Neural progenitor cell (in vitro differentiated cells): Measurements from ENCODE around the gene TGFB1I1. TPM values are rescaled to one million over a fixed set of nuclear protein-coding genes. Genes with fewer than 3 reads are reported as not detected.
"Not testable (repeated sequence)": the region's sequence is repeated elsewhere in the genome, so short reads cannot be mapped to it uniquely, and the experiment has no call there.

Source experiments
- DNase-seq: peaks from one replicate; pipeline ENCODE4 v3.0.0-alpha.2; 2016; ENCODE audit warnings: low spot score
- H2AFZ ChIP-seq: fragments of 200-600 bp; sonication (generic); replicated peaks from 2 replicates; pipeline ENCODE4 v1.6.1; 2016; ENCODE audit warnings: antibody characterized with exemption
- H3F3A ChIP-seq: fragments of 200-600 bp; sonication (generic); 2 replicates; pipeline ENCODE4 v1.6.1; 2016; ENCODE audit warnings: antibody characterized with exemption, low read depth
- H3K27ac ChIP-seq: fragments of 200-600 bp; sonication (generic); 2 replicates; pipeline ENCODE4 v1.5.1; 2016; ENCODE audit warnings: mild to moderate bottlenecking
- H3K27me3 ChIP-seq: fragments of 200-600 bp; sonication (generic); 2 replicates; pipeline ENCODE4 v1.6.1; 2016; ENCODE audit warnings: mild to moderate bottlenecking, moderate library complexity
- H3K36me3 ChIP-seq: fragments of 200-600 bp; sonication (generic); 2 replicates; pipeline ENCODE4 v1.5.1; 2016
- H3K4me1 ChIP-seq: fragments of 200-600 bp; sonication (generic); 2 replicates; pipeline ENCODE4 v1.6.1; 2016; ENCODE audit warnings: mixed run types
- H3K4me2 ChIP-seq: fragments of 200-600 bp; sonication (generic); 2 replicates; pipeline ENCODE4 v1.6.1; 2016
- H3K4me3 ChIP-seq: fragments of 200-600 bp; sonication (generic); 2 replicates; pipeline ENCODE4 v1.5.1; 2016
- H3K79me2 ChIP-seq: fragments of 200-600 bp; sonication (generic); 2 replicates; pipeline ENCODE4 v1.6.1; 2016; ENCODE audit warnings: low read depth
- H3K9ac ChIP-seq: fragments of 200-600 bp; sonication (generic); 2 replicates; pipeline ENCODE4 v1.6.1; 2016
- H3K9me3 ChIP-seq: fragments of 200-600 bp; sonication (generic); 2 replicates; pipeline ENCODE4 v1.5.1; 2016; ENCODE audit warnings: low read depth
- H4K20me1 ChIP-seq: fragments of 200-600 bp; sonication (generic); 2 replicates; pipeline ENCODE4 v1.6.1; 2016; ENCODE audit warnings: low read depth
- H3K27ac Mint-ChIP-seq: 3 replicates; pipeline ENCODE4 v1.8.0; 2021; ENCODE audit warnings: mixed read lengths
- H3K27me3 Mint-ChIP-seq: 2 replicates; pipeline ENCODE4 v1.8.0; 2022; ENCODE audit warnings: low read depth, mild to moderate bottlenecking, inconsistent platforms, moderate library complexity, mixed read lengths; ENCODE audit not compliant: insufficient read depth
- H3K36me3 Mint-ChIP-seq: 3 replicates; pipeline ENCODE4 v1.8.0; 2021; ENCODE audit warnings: mixed read lengths
- H3K4me1 Mint-ChIP-seq: 3 replicates; pipeline ENCODE4 v1.8.0; 2021; ENCODE audit warnings: mixed read lengths
- H3K4me3 Mint-ChIP-seq: 3 replicates; pipeline ENCODE4 v1.8.0; 2021; ENCODE audit warnings: mild to moderate bottlenecking, moderate library complexity, mixed read lengths
- H3K9me3 Mint-ChIP-seq: 3 replicates; pipeline ENCODE4 v1.8.0; 2020; ENCODE audit warnings: mixed read lengths
- CTCF ChIP-seq: fragments of 200-600 bp; sonication (generic); IDR thresholded peaks from 2 replicates; pipeline ENCODE4 v1.5.1; 2017; ENCODE audit warnings: antibody characterized with exemption, mild to moderate bottlenecking
- EZH2 ChIP-seq: fragments of 200-600 bp; sonication (generic); IDR thresholded peaks from 2 replicates; pipeline ENCODE4 v1.6.1; 2017; ENCODE audit warnings: antibody characterized with exemption, mild to moderate bottlenecking, moderate library complexity
- EZH2phosphoT487 ChIP-seq: fragments of 200-600 bp; sonication (generic); IDR thresholded peaks from 2 replicates; pipeline ENCODE4 v1.6.1; 2017; ENCODE audit warnings: antibody characterized with exemption
- total RNA-seq: library from RNA; depleted of rRNA; stranded (reverse); fragments of >200 nt; gene quantifications from 2 replicates; pipeline ENCODE4 v1.2.3, GENCODE V29; 2015; ENCODE audit warnings: low replicate concordance

TGFB1I1 gene
- total RNA-seq, 1 donor from 2014 or later: not detected

GRCh38 chr16:31483081-31483480 is 11.1 kb downstream of the TGFB1I1 start, which contains the start of gene SLC5A2:
Gene SLC5A2 (plus strand): TSS chr16:31483123. CDS start chr16:31483137, 14 bp downstream.
- H3K4me1 ChIP-seq: peaks cover 2% of the 10 kb centered on the region
- TF ChIP-seq EZH2 (no peak), CTCF (no peak), EZH2phosphoT487 (no peak)
- no peak within 1 kb of the TSS for H3K4me3 ChIP-seq
- H2AFZ ChIP-seq: no peak within 1 kb of the TSS
- peaks cover under 1% of the 10 kb centered on the region for H3F3A ChIP-seq
- Mint-ChIP-seq H3K9me3 (no peaks in the 10 kb centered on the region), H3K27ac (no peak within 1 kb of the TSS), H3K27me3 (peaks cover 47% of the 10 kb centered on the region), H3K4me1 (peaks cover 1% of the 10 kb centered on the region), H3K36me3 (no peaks in the 10 kb centered on the region), H3K4me3 (no peak within 1 kb of the TSS)
- no peak within 1 kb of the TSS for H3K27ac ChIP-seq
- no peak within 1 kb of the TSS for H3K9ac ChIP-seq
- H3K9me3 ChIP-seq: no peaks in the 10 kb centered on the region
- peaks cover 100% of the 10 kb centered on the region for H3K27me3 ChIP-seq
- no peaks in the 10 kb centered on the region for H3K36me3 ChIP-seq
- no peaks in the 10 kb centered on the region for H3K79me2 ChIP-seq
- H3K4me2 ChIP-seq: no peak within 1 kb of the TSS
- DNase-seq: no peak
- H4K20me1 ChIP-seq: peaks cover 7% of the 10 kb centered on the region

DNA sequence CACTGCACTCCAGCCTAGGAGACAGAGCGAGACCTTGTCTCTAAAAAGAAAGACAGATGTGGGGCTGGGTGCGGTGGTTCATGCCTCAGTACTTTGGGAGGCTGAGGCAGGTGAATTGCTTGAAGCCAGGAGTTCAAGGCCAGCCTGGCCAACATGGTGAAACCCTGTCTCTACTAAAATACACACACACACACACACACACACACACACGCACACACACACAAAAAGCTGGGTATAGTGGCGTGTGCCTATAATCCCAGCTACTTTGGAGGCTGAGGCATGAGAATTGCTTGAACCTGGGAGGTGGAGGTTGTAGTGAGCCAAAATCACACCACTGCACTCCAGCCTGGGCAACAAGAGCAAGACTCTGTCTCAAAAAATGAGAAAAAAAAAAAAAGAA is 12.1 kb downstream of the TGFB1I1 start:
- H3F3A ChIP-seq, H3K9me3 Mint-ChIP-seq, H3K27ac ChIP-seq, H3K4me3 ChIP-seq, H3K27ac Mint-ChIP-seq, H3K79me2 ChIP-seq, H3K4me1 ChIP-seq, H3K4me1 Mint-ChIP-seq, H3K36me3 Mint-ChIP-seq, H3K4me2 ChIP-seq, H3K9me3 ChIP-seq, H3K9ac ChIP-seq, H3K36me3 ChIP-seq, H2AFZ ChIP-seq, H3K4me3 Mint-ChIP-seq, DNase-seq: not testable (repeated sequence)
- H4K20me1 ChIP-seq: peaks cover 16% of the 10 kb centered on the region
- H3K27me3 ChIP-seq: peaks cover 100% of the 10 kb centered on the region
- peaks cover 43% of the 10 kb centered on the region for H3K27me3 Mint-ChIP-seq

GRCh38 chr16:31484491-31485171 is 12.7 kb downstream of the TGFB1I1 start:
- Histone ChIP-seq H3K36me3 (no peaks in the 10 kb centered on the region), H4K20me1 (peaks cover 21% of the 10 kb centered on the region), H3K4me1 (peaks cover 5% of the 10 kb centered on the region), H3K27me3 (peaks cover 100% of the 10 kb centered on the region), H3K79me2 (no peaks in the 10 kb centered on the region), H3K4me2 (no peak overlapping the region), H3F3A (no peaks in the 10 kb centered on the region), H3K9me3 (no peaks in the 10 kb centered on the region), H3K9ac (no peak overlapping the region), H3K27ac (no peak overlapping the region), H2AFZ (no peak overlapping the region), H3K4me3 (no peak overlapping the region)
- DNase-seq: peak; percentile 27
- Mint-ChIP-seq H3K9me3 (no peaks in the 10 kb centered on the region), H3K4me1 (no peaks in the 10 kb centered on the region), H3K27ac (no peak overlapping the region), H3K27me3 (peaks cover 46% of the 10 kb centered on the region), H3K36me3 (peaks cover 1% of the 10 kb centered on the region), H3K4me3 (no peak overlapping the region)
- TF ChIP-seq EZH2phosphoT487 (no peak), CTCF (no peak), EZH2 (no peak)

GRCh38 chr16:31485571-31485970 is 13.6 kb downstream of the TGFB1I1 start:
- H3K36me3 ChIP-seq: no peaks in the 10 kb centered on the region
- H3K27me3 Mint-ChIP-seq: peaks cover 43% of the 10 kb centered on the region
- DNase-seq: no peak
- peaks cover 93% of the 10 kb centered on the region for H3K27me3 ChIP-seq
- no peak overlapping the region for H3K27ac ChIP-seq
- H3K4me1 ChIP-seq: peaks cover 5% of the 10 kb centered on the region
- H3K4me3 ChIP-seq: no peak overlapping the region
- peaks cover 25% of the 10 kb centered on the region for H4K20me1 ChIP-seq
- H3K27ac Mint-ChIP-seq: no peak overlapping the region
- H3F3A ChIP-seq: no peaks in the 10 kb centered on the region
- peaks cover 4% of the 10 kb centered on the region for H3K36me3 Mint-ChIP-seq
- no peak overlapping the region for H3K9ac ChIP-seq
- H3K9me3 ChIP-seq: no peaks in the 10 kb centered on the region
- no peaks in the 10 kb centered on the region for H3K9me3 Mint-ChIP-seq
- TF ChIP-seq EZH2 (no peak), CTCF (no peak), EZH2phosphoT487 (no peak)
- no peak overlapping the region for H3K4me3 Mint-ChIP-seq
- no peaks in the 10 kb centered on the region for H3K4me1 Mint-ChIP-seq
- no peak overlapping the region for H2AFZ ChIP-seq
- H3K4me2 ChIP-seq: no peak overlapping the region
- no peaks in the 10 kb centered on the region for H3K79me2 ChIP-seq
